K562 (cell line): Measurements from ENCODE around the gene GARNL3. TPM values are rescaled to one million over a fixed set of nuclear protein-coding genes. Genes with fewer than 3 reads are reported as not detected.

ENCODE experiments used
- ASH1L ChIP-seq: fragments of 450-650 bp; IDR thresholded peaks from 2 replicates; pipeline ENCODE4 v1.6.1; 2018; ENCODE audit warnings: borderline replicate concordance, mild to moderate bottlenecking, low read depth; ENCODE audit not compliant: partially characterized antibody
- EP400 ChIP-seq: fragments of 450-650 bp; IDR thresholded peaks from 2 replicates; pipeline ENCODE4 v1.6.1; 2017; ENCODE audit warnings: antibody characterized with exemption, mild to moderate bottlenecking, moderate library complexity
- ESRRA ChIP-seq: fragments of 450-650 bp; IDR thresholded peaks from 2 replicates; pipeline ENCODE4 v1.6.1; 2014; ENCODE audit warnings: low read depth, mild to moderate bottlenecking, moderate library complexity, borderline replicate concordance
- MBD2 ChIP-seq: sonication (generic); IDR thresholded peaks from 2 replicates; pipeline ENCODE4 v1.6.1; 2016; ENCODE audit warnings: low read depth, borderline replicate concordance
- MTF1 ChIP-seq: fragments of 250-450 bp; sonication (Bioruptor Pico); IDR thresholded peaks from 2 replicates; pipeline ENCODE4 v1.9.0; 2021; ENCODE audit warnings: moderate library complexity, mild to moderate bottlenecking, inconsistent platforms, borderline replicate concordance
- NFXL1 ChIP-seq: fragments of 450-650 bp; formaldehyde crosslinking; IDR thresholded peaks from 2 replicates; pipeline ENCODE4 v1.4.0; 2021; ENCODE audit warnings: mild to moderate bottlenecking
- NFYB ChIP-seq: IDR thresholded peaks from 2 replicates; pipeline ENCODE4 v1.6.1; 2011; ENCODE audit warnings: mild to moderate bottlenecking, moderate library complexity; ENCODE audit not compliant: insufficient read length; ENCODE audit errors: extremely low read depth
- PHF8 ChIP-seq: fragments of 200-600 bp; sonication (generic); IDR thresholded peaks from 2 replicates; pipeline ENCODE4 v1.6.1; 2012; ENCODE audit warnings: mixed run types, mild to moderate bottlenecking, inconsistent platforms, low read length, moderate library complexity, borderline replicate concordance
- POU5F1 ChIP-seq: fragments of 150-350 bp; IDR thresholded peaks from 2 replicates; pipeline ENCODE4 v1.6.1; 2014; ENCODE audit warnings: borderline replicate concordance, low read length, low read depth, mild to moderate bottlenecking; ENCODE audit not compliant: partially characterized antibody
- PYGO2 ChIP-seq: fragments of 450-650 bp; IDR thresholded peaks from 2 replicates; pipeline ENCODE4 v1.6.1; 2016; ENCODE audit warnings: mild to moderate bottlenecking, missing genetic modification characterization, moderate library complexity, missing compliant biosample characterization
- polyA plus RNA-seq, 8 experiments: library from polyadenylated mRNA; depleted of rRNA in 4 of 8; stranded (reverse) in 5 of 8; unstranded in 3 of 8; fragments of >200 nt; fragmentation: Nextera tagmentation in 2 of 8; fragmentation: Illumina TruSeq in 1 of 8; extraction: Ambion mirVana in 2 of 8; extraction: Trizol in 1 of 8; gene quantifications; 2 replicates each; pipeline versions ENCODE4 v1.2.1 to v1.2.3, GENCODE V29; 2011 to 2014; ENCODE audit warnings: inconsistent platforms in 1 of 8, missing spikeins in 1 of 8
- total RNA-seq, 7 experiments: library from RNA; depleted of rRNA in 6 of 7; stranded (reverse); fragments of >200 nt in 6 of 7; fragmentation: Illumina TruSeq in 2 of 7; extraction: Trizol in 2 of 7; gene quantifications; 2 replicates each; pipeline versions ENCODE4 v1.2.1 to v1.2.3, GENCODE V29; 2011 to 2021; ENCODE audit warnings: low replicate concordance in 1 of 7
- TF ChIP-seq, protein P1 (sequence below), 2 experiments: IDR thresholded peaks in 1 of 2; conservative IDR thresholded peaks in 1 of 2; 2 replicates each; pipeline ENCODE4 v1.6.1; 2016; ENCODE audit warnings: low read depth in 2 of 2, mild to moderate bottlenecking in 1 of 2, missing compliant biosample characterization in 1 of 2, missing genetic modification characterization in 1 of 2, moderate library complexity in 1 of 2
- TF ChIP-seq, protein P2 (sequence below): fragments of 250-450 bp; sonication (Bioruptor Pico); IDR thresholded peaks from 2 replicates; pipeline ENCODE4 v1.4.0; 2020
- TF ChIP-seq, protein P3 (sequence below): fragments of 450-650 bp; IDR thresholded peaks from 2 replicates; pipeline ENCODE4 v1.7.1; 2018; ENCODE audit warnings: mild to moderate bottlenecking, low read depth; ENCODE audit not compliant: partially characterized antibody
- TF ChIP-seq, protein P4 (sequence below): sonication (generic); formaldehyde crosslinking; IDR thresholded peaks from 2 replicates; pipeline ENCODE4 v1.8.1; 2022; ENCODE audit warnings: missing genetic modification reagents
- TF ChIP-seq, protein P5 (sequence below): fragments of 200-800 bp; sonication (Bioruptor generic); IDR thresholded peaks from 2 replicates; pipeline ENCODE4 v1.6.1; 2017; ENCODE audit warnings: missing genetic modification characterization, missing compliant biosample characterization

GARNL3 gene
- total and polyA plus RNA-seq, 9 of the 15 experiments (the other 6 are each of a cell fraction or from before 2014, with no cell fraction given), result 0.35 to 2.7 (median 1.6) TPM

DNA sequence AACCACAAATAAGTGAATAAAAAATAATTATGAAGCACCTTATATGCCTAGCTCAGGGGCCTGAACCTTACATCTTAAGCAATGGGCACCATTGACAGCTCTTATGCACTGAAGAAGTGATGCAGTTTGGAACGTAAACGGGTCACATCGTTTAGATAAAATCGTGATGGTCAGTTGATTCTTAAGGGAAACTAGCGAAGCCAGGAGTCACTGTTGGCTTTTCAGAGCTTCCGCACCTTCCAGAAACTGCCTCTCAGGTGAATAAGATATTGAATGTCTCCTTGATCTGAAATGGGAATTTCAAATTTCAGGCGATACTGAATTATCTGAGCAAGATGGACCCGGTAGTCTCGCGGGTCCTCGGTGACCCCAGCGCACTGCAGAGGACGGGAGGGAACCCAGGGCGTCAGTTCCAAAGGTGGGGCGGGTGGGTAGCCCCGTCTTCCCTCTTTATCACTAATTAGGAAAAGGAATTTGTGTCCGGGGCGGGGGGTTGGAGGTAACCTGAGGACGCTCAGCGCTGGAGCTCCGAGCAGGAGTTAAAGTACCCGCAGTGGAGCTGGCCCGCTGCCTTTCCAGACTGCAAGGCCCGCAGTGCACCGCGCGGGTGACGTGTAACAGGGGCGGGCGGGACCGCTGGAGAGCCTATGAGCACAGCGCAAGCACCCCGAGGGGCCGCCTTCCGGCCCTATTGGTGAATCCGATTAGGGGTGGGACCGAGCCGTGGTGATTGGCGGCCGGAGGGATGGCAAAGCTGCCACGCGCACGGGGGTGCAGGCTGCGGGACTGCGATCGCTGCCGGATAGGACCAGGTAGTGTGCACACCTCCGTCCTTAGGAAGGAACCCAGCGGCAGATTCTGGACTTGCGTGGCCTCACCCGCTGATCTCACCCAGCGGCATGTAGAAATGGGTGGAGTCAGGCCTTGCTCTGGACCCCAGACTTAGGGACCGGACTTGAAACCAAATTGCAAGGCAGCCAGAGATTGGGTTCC is 19.7 kb upstream of the GARNL3 start (continued):
- TF ChIP-seq, protein P1, sequence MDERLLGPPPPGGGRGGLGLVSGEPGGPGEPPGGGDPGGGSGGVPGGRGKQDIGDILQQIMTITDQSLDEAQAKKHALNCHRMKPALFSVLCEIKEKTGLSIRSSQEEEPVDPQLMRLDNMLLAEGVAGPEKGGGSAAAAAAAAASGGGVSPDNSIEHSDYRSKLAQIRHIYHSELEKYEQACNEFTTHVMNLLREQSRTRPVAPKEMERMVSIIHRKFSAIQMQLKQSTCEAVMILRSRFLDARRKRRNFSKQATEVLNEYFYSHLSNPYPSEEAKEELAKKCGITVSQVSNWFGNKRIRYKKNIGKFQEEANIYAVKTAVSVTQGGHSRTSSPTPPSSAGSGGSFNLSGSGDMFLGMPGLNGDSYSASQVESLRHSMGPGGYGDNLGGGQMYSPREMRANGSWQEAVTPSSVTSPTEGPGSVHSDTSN (CRISPR knock-in tag; IDR thresholded peaks at IDR 0.05; ENCODE audit: low read depth), result peak; percentile 74
- TF ChIP-seq, protein P1 (tag; conservative IDR thresholded peaks at IDR 0.05; ENCODE audit: low read depth), result peak; percentile 94
- no peak for TF ChIP-seq PYGO2
- no peak for TF ChIP-seq MTF1 (CRISPR knock-in tag)
- peak; percentile 85 for TF ChIP-seq NFYB
- TF ChIP-seq, protein P2, sequence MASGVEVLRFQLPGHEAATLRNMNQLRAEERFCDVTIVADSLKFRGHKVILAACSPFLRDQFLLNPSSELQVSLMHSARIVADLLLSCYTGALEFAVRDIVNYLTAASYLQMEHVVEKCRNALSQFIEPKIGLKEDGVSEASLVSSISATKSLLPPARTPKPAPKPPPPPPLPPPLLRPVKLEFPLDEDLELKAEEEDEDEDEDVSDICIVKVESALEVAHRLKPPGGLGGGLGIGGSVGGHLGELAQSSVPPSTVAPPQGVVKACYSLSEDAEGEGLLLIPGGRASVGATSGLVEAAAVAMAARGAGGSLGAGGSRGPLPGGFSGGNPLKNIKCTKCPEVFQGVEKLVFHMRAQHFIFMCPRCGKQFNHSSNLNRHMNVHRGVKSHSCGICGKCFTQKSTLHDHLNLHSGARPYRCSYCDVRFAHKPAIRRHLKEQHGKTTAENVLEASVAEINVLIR (CRISPR knock-in tag), result peak; percentile 86
- TF ChIP-seq NFXL1 (CRISPR knock-in tag), result no peak
- peak; percentile 29; the same call in 1 of the 2 replicates for TF ChIP-seq ESRRA
- peak; percentile 24; the same call in 1 of the 2 replicates for TF ChIP-seq EP400
- TF ChIP-seq, protein P3, sequence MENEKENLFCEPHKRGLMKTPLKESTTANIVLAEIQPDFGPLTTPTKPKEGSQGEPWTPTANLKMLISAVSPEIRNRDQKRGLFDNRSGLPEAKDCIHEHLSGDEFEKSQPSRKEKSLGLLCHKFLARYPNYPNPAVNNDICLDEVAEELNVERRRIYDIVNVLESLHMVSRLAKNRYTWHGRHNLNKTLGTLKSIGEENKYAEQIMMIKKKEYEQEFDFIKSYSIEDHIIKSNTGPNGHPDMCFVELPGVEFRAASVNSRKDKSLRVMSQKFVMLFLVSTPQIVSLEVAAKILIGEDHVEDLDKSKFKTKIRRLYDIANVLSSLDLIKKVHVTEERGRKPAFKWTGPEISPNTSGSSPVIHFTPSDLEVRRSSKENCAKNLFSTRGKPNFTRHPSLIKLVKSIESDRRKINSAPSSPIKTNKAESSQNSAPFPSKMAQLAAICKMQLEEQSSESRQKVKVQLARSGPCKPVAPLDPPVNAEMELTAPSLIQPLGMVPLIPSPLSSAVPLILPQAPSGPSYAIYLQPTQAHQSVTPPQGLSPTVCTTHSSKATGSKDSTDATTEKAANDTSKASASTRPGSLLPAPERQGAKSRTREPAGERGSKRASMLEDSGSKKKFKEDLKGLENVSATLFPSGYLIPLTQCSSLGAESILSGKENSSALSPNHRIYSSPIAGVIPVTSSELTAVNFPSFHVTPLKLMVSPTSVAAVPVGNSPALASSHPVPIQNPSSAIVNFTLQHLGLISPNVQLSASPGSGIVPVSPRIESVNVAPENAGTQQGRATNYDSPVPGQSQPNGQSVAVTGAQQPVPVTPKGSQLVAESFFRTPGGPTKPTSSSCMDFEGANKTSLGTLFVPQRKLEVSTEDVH, result no peak
- no peak for TF ChIP-seq POU5F1
- peak; percentile 96 for TF ChIP-seq MBD2
- TF ChIP-seq ASH1L, result no peak
- TF ChIP-seq, protein P4, sequence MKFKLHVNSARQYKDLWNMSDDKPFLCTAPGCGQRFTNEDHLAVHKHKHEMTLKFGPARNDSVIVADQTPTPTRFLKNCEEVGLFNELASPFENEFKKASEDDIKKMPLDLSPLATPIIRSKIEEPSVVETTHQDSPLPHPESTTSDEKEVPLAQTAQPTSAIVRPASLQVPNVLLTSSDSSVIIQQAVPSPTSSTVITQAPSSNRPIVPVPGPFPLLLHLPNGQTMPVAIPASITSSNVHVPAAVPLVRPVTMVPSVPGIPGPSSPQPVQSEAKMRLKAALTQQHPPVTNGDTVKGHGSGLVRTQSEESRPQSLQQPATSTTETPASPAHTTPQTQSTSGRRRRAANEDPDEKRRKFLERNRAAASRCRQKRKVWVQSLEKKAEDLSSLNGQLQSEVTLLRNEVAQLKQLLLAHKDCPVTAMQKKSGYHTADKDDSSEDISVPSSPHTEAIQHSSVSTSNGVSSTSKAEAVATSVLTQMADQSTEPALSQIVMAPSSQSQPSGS, result no peak
- TF ChIP-seq PHF8, result peak; percentile 73
- TF ChIP-seq, protein P5, sequence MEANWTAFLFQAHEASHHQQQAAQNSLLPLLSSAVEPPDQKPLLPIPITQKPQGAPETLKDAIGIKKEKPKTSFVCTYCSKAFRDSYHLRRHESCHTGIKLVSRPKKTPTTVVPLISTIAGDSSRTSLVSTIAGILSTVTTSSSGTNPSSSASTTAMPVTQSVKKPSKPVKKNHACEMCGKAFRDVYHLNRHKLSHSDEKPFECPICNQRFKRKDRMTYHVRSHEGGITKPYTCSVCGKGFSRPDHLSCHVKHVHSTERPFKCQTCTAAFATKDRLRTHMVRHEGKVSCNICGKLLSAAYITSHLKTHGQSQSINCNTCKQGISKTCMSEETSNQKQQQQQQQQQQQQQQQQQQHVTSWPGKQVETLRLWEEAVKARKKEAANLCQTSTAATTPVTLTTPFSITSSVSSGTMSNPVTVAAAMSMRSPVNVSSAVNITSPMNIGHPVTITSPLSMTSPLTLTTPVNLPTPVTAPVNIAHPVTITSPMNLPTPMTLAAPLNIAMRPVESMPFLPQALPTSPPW, result peak; percentile 37; the same call in 1 of the 2 replicates
